Activated gamma-delta T cell treated with anti-CD3 and anti-CD28 coated beads, Interleukin-2, amount 50 U/mL, for 16 hours (primary cell): ENCODE data around the gene ALDH1A1.

ENCODE experiments used
- DNase-seq: peaks from one replicate; pipeline ENCODE4 v3.0.0-alpha.2; 2020; ENCODE audit warnings: low read depth

Gene ALDH1A1

DNA sequence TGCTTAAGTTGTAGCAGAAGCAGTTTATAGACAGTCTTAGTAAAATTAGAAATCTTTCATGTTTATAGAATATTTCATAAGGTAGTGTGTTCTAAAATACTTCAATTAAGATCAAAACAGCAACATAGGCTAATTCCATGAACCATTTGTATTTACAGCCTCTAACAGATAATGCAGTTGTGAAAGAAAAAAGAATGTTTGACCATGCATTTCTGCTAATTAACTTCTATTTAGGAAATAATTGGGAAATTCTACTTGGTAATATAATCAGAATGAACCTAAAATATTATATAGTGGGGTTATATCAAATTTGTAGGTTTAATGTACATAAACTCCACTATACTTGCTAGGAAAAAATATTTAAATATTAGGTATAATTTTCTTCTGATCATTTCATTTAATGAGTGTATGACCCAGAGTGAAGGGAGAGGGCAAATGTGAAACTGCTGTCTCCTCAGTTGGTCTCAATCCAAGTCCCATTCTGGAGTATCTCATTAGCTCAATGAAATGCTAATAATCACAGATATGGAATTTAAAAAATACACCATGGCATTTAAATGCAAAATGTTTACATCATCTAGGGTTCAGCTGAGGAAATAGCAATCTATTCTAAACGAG lies 34.9 kb downstream of the ALDH1A1 start:
- no peak for DNase-seq

DNA sequence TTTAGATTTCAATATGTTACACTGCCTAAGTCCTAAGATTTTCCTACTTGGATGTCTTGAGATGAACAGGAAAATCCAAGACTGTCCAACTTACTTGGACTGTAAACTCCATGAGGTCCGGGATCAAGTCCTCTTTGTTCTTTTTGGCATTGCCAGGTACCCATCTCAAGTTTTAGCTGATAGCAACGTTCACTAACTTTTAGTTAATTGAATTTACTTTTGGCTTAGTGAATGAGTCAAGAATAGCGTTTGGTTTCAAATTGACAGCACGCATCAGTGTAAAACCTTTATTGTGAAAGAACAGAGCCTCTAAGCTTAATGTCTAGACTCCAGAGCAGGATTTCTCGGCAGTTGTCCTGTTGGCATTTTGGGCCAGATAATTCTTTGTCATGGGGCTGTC lies 37.2 kb downstream of the ALDH1A1 start:
- DNase-seq: no peak

DNA sequence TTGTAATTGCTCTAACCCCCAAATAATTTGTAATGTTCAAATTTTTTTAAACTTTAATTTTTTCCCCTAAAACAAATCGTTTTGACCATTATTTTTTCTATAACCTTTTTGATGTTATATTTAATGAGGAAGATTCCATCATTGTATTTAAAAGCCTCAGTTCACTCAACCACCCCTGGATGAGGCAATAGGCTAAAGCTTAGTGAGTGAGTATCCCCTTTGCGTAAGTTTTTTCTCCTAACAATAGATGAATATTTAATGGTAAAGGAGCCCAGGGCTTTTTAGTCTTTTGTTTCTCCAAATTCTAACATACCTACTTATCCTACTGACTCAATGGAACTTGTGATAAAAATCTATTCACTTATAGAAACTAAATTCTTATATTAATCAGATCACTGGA lies 38.1 kb downstream of the ALDH1A1 start:
- no peak for DNase-seq

GRCh38 chr9:72913382-72914009 lies 39.4 kb downstream of the ALDH1A1 start:
- no peak for DNase-seq

DNA sequence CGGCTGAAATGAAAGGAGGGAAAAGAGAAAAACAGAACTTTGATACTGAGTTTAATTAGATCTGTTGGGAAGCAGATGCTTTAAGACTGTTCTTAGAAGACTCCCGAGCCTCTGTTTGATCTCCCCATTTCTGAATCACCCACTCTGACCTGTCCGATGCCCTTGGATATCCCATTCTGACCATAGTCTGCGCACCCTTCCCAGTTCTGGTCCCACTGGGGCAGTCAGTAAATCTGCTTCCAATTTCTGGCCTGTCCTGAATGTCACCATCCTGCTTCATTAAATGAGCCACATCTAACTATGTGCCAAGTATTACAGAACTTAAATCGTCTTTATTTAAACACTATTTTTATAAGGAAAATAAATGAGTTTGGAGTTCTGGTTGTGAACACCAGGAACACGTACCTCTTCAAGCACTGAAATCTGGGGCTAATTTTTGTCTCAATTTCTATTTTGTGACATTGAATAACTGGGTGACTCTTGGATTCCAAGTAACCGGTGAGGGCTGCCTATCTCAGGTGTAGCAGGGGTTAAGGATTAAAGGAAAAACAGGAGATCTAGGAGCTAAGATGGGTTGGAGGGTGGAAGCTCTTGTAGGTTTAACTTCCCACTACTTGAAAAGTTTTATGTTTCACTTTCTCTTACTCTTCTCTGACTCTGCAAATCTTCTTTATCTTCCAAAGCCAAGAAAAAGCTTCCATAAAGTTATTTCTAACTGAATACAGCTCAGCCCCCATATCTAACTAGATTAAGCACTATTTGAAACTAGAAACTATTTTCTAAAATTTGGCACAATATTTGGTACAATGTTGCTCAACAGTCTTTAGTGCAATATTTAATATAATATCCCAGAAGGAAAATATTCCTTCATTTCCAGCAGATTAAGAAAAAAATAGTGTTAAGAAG lies 40.1 kb downstream of the ALDH1A1 start:
- no peak for DNase-seq

GRCh38 chr9:72911816-72912215 lies 41.0 kb downstream of the ALDH1A1 start:
- DNase-seq: no peak

GRCh38 chr9:72911247-72911775 lies 41.5 kb downstream of the ALDH1A1 start:
- DNase-seq: no peak

DNA sequence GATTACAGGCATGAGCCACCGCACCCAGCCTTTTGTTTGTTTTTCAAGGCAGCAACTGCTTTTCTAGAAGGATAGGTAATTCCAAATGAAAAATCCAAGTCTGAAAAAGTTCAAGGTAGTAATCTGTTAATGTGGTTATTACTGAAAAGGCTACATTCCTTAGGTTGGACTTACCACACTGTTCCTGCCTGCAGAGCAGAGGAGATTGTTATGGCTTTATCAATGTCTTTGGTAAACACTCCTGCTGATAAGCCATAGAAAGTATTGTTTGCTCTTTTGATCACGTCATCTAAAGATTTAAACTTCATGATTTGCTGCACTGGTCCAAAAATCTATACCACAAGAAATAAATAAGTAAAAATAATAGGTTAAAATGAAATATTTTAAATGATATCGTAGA lies 43.4 kb downstream of the ALDH1A1 start:
- no peak for DNase-seq

DNA sequence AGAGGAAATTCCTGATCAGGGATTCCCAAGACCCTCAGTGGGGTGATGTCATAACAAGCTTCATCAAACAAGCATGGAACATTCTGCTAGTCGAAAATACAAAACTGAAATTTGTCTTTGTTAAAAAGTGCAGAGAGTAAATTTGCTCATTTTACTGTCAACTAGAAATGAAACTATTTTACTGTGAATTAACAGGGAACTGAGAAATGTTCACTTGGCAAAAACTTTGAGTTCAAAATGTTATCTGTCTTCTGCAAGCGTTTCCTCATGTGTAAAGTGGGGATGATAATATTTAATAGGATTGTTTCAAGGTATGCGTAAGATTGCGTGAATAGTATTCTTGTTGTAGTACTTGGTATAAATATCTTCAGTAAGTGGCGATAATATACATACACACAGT lies 45.4 kb downstream of the ALDH1A1 start:
- no peak for DNase-seq

DNA sequence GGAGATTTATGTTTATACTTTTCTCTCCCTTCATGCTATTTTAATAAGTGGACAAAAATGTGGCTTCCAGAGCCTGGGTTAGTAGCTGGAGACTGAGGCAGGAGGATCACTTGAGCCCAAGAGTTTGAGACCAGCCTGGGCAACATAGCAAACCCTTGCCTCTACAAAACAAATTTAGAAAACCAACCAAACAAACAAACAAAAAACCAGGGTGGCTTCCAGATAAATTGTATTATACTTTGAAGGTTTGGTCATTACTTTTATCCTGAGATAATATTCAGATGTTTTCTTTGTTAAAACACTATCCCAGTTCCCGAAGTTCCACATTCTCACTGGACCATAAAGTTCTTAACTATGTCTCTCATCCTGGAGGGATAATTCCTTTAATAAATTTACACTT lies 46.0 kb downstream of the ALDH1A1 start:
- no peak for DNase-seq

- no peak for DNase-seq
Observed at GRCh38 chr9:72905514-72906480, 47.1 kb downstream of the ALDH1A1 start.

DNA sequence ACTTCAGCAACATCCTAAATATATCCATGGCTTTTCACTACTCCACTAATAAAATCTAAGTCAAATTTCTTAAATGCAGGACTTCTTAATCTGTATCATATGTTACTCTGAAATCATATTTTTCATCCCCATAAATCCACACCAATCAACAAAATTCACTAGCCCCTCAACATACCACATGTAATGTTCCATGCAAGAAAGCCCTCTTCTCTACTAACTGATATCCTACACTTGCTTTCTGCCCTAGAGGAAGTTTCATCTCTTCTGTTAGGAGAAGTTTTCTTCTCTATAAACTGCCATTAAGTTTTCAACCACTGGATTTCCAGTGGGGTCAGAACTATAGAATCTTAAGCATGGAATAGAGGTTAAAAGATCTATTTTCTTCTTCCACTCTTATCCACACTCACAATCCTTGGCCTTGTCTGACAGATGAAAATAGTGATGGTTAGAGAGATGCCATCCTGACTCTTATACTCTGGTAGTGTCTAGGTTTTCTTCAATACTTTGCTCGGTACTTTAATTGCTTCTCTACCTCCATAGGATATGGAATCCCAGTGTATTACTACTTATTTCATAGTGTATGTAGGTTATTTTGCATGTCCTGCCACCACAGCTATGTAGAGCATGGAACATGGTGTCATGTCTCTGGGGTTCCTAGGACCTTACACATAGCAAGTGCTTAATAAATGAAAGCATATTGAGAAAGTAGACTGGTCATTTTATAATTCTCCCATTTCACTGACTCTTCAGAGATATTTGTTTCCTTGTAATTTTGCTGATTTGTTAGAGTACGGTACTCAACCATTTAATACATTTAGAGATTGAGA lies 48.4 kb downstream of the ALDH1A1 start:
- no peak for DNase-seq

- no peak for DNase-seq
Observed at GRCh38 chr9:72903103-72903502, 49.8 kb downstream of the ALDH1A1 start.

DNA sequence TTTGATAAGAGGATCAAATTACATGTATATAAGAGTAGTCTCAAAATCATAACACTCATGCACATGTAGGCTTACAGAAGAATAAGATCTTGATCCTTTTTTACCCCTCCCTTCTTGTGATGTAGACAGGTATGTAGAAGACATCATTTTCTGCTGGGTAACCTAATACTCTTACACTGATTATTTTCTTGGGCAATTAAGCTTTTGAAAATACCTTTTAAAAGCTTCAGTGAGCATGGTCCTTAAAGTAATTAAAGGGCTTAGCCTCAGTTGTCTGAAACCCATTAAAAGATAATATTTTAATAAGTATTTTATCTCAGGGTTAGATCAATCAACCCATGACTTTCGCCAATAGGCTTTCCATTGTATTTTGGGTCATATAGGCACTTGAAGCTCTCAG lies 50.6 kb downstream of the ALDH1A1 start:
- DNase-seq: no peak

GRCh38 chr9:72899734-72900477 lies 52.9 kb downstream of the ALDH1A1 start:
- no peak for DNase-seq

- no peak for DNase-seq
Observed at GRCh38 chr9:72898784-72899733, 53.8 kb downstream of the ALDH1A1 start.

DNA sequence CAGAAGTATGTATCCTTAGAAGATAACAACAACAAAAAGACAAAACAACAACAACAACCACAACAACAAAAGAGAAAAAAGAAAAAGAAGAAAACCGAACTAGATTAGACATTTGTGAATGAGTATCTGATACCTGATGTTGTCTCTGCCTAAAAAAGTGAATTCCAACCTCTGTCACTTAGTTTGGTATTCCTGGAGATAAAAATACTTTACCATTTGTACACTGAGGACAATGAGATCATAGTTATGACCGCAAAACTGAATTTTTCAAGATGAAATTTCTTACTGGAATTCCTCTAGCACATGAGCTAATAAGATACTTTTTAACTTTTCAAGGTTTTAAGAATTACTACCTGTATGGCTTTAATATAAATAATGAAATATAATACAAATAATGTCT lies 54.5 kb downstream of the ALDH1A1 start:
- DNase-seq: no peak

GRCh38 chr9:72897069-72897649 lies 55.7 kb downstream of the ALDH1A1 start:
- no peak for DNase-seq

DNA sequence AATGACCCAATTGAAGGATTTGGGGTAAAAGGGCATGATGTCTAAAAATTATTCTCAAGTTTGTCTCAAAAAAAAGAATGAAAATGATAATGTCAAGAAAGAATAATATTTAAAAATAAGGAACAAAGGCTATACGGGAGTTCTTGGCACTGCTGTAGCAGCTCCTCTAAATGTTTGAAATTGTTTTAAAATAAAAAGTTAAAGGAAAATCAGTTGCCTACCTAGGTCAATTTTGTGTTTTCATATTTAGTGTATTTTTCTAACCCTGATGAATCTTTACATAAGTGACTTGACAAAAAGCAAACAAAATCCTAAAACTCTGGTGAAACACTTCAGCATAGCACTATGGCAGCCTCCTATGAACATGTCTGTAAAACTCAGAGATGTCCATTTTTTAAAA lies 56.4 kb downstream of the ALDH1A1 start:
- DNase-seq: no peak
